Ureter (tissue), 1 donor: ENCODE results near the gene FIBCD1. TPM values are rescaled to one million over a fixed set of nuclear protein-coding genes. Genes with fewer than 3 reads are reported as not detected.

ENCODE experiments used
- DNase-seq: peaks from one replicate; pipeline ENCODE4 v3.0.0-alpha.2; 2020; ENCODE audit warnings: low spot score
- total RNA-seq: library from RNA; stranded (reverse); gene quantifications from one replicate; pipeline ENCODE4 v1.2.4, GENCODE V29; 2023
- donor health status: DM: yes; HTN: yes; CAD: no.

Gene FIBCD1
- total RNA-seq, 1 donor from 2014 or later = not detected

DNA sequence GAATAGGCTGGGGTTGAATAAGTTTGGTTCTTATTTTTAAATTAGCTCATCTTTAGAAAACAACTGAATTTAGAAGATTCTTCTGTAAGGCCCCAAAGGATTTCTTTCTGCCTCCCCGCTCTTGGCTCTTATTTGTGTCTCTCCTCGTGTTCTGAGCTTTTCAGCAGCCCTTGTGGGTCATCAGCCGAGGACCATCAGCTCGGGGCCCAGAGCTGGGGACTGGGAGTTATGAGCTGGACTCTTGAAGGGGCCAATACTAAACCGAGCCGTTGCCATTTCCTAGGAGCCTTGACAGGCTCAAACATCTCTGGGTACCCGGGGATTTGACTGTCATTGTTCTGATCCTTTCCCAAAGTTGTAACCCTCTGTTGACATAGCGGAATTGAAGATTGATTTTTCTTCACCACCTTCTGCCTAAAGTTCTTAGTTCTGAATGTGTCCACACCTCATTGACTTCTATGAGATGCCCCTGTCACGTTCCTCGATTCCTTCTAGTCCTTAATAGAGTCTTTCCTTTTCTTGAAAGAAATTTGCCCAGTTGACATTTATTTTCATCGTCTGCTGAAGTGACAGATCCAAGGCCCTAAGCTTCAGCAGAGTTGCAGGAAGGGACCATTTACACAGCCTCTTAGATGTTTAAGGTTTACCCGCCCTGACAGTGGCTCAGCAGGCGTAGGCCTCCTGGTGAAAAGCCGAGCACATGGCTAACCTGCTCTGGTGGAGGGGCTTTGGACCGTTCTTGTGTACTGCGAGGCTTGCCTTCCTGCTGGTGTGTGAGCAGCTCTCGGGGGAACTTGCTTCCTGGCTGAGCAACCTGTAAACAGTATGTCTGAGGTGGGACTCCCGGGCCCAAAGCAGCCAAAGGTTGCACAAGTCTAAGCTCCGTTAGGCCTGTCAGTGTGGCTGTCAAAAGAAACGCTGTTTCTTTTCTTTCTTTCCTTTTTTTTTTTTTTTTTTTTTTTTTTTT, 80.0 kb downstream of the FIBCD1 start:
- DNase-seq = no peak

DNA sequence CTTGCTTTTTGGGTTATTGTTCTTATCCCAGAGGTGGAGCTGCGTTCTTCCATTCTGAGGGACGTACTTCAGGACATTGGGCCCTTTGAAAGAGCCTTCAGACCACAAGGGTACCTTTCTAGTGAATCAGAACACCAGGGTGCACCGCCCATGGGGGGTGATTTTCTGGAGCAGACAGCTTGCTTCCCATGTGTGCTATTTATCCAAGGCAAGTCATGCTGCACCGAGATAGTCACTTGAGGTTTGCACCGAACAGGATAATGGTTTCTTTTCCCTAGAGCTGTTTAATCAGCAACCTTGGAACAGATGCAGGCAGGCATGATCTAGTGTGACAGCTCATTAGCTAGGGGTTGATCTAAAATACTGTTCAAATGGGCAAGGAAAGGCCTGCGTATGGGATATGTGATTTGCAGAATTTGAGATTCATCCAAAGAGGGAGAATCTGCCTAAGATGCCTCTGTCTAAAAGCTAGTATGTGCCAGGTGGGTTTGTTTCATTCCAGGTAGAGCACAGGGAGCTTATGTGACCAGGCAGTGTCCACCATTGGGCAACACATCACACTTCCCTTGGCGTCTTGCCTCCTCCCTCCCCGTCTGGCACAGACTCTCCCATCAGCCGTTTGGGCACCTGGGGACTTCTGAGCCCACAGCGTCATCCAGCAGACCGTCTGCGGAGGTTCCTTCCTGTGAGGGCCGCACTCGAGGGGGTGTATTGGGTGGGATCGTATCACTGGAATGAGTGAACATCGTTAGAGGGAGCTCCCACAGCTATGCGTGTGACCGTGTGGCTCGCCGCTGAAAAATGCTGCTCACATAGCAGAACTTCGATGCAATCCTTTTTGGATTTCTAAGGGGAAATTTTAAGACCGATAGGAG, 80.9 kb downstream of the FIBCD1 start:
- no peak for DNase-seq

DNA sequence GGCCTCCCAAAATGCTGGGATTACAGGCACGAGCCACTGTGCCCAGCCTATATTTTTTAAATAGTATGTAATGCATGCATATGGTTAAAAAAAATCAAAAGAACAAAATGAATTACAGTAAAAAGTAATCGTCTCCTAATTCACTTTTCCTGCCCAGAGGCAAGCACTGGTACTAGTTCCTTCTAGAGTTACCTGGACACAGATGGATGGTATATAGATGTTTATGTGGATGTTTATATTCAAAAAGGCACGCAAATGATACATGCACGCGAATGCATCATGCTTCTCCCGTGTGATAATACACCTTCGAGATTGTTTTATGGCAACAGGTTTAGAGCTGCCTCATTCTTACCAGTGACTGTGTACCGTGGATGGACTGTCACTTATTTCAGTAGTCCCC, 82.6 kb downstream of the FIBCD1 start:
- DNase-seq = no peak

DNA sequence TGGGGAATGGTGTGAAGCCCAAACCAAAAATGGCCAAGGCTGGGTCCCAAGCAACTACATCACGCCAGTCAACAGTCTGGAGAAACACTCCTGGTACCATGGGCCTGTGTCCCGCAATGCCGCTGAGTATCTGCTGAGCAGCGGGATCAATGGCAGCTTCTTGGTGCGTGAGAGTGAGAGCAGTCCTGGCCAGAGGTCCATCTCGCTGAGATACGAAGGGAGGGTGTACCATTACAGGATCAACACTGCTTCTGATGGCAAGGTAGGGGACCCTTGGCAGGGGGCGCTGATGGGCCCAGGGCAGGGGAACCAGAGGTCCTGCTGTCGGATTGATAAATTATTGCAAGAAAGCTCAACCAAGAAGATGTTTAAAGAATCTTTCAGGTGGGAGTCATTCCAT, 84.2 kb downstream of the FIBCD1 start:
- peak; percentile 28 for DNase-seq

DNA sequence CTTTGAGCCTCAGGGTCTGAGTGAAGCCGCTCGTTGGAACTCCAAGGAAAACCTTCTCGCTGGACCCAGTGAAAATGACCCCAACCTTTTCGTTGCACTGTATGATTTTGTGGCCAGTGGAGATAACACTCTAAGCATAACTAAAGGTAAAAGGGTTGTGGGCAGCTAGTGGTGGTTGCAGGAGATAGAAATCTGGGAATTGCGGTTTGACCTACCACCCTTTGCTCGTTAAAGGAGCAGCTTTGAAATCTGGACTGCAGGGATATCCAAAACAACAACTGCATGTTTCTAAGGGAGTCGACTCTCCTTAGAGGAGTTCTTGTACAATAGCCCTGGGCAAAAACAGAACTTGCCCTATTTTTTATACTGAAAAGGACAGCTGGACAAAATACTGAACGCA, 85.0 kb downstream of the FIBCD1 start:
- DNase-seq = peak; percentile 13

DNA sequence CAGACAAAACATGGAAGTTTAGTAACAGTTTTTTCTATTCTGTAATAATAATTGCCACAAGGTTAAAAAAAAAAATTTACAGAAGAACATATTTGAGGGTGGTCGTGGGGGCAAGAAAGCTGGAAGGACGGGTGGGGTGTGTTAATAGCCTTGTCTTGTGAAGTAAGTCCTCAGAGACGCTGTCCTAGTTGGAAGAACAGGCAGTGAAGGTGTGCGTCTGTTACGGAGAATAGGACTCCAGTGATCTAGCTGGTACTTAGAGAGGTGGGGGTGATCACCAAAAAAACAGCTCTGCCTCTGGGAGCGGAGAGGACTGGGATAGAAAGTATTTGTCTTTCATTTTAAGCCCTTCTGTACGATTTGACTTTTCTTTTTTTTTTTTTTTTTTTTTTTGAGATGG, 86.2 kb downstream of the FIBCD1 start:
- peak; percentile 19 for DNase-seq

Other genes starting within 250 kb of the FIBCD1 start
- gene EXOSC2, start 245.5 kb downstream of the FIBCD1 start, total RNA-seq = 29.7 TPM
- gene ABL1, start 104.0 kb downstream of the FIBCD1 start, total RNA-seq = 72.6 TPM
- gene QRFP, start 42.4 kb downstream of the FIBCD1 start, total RNA-seq = not detected
- gene LAMC3, start 69.9 kb upstream of the FIBCD1 start, total RNA-seq = 50.6 TPM
- 13.2 TPM for gene AIF1L, start 157.3 kb upstream of the FIBCD1 start, total RNA-seq
- gene NUP214, start 186.3 kb upstream of the FIBCD1 start, total RNA-seq = 83.3 TPM